Mucosa of gallbladder (tissue), 1 donor: ENCODE measurements around the gene ROBO1. TPM values are rescaled to one million over a fixed set of nuclear protein-coding genes. Genes with fewer than 3 reads are reported as not detected.

ENCODE experiments used
- DNase-seq: peaks from one replicate; pipeline ENCODE4 v3.0.0-alpha.2; 2020; ENCODE audit warnings: low spot score
- total RNA-seq: library from RNA; stranded (reverse); gene quantifications from one replicate; pipeline ENCODE4 v1.2.1, GENCODE V29; 2021
- donor health status: DM: no; HTN: no; CAD: no.

The ROBO1 gene
- total RNA-seq, 1 donor from 2014 or later = 9.6 TPM

DNA sequence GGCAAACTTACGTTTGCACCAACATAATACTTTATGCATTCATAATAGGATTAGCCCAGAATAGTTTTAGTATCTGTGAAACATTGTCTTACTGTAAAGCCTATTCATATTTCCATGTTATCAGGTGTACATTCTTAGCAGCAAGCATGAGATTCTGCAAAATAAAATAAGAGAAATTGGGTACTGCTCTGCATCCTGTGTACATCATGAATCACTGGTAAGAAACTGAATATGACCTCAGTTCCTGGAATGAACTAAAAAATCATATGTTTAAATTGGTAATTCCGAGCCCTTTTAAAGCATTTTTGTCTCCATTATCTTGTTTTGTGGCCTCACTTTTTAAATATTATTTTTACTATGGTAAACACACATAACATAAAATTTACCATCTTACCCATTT, 605.1 kb downstream of the ROBO1 start:
- DNase-seq = no peak

DNA sequence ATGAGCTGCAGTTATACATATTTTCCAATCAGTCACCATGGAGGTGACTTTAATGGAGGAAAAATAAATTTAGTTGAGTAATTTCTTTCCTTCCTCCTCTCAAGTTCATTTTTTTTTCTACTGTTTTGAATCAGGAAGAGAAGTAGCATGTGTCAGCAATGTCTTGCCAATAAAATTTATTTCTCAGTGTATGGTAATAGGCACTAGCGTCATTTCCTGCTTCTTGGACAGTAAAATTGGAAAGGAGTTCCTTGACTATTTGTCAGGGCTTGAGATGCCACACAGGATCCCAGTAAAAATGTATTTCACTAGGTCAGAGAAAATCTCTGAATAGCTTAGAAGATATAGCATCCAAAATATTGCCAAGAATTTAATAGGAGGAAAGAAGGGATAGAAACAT, 605.9 kb downstream of the ROBO1 start:
- DNase-seq = no peak

DNA sequence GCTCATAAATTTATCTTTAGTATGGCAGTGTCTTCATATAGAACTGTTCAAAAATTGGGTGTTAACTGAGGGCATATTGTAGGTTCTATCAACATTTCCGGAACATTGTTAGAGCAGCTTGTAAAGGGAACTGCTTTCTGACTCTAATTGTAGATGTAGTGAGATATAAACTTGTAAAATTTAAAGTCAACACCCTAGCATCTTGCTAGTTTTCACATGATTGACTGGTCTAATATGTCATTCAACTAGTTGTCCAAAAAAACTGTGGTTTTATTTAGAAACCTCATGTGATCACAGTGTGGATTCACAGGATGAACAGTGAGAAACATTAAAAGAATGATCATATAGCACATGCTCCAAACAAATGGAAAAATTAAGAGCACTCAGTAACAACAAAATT, 607.4 kb downstream of the ROBO1 start:
- DNase-seq = no peak

DNA sequence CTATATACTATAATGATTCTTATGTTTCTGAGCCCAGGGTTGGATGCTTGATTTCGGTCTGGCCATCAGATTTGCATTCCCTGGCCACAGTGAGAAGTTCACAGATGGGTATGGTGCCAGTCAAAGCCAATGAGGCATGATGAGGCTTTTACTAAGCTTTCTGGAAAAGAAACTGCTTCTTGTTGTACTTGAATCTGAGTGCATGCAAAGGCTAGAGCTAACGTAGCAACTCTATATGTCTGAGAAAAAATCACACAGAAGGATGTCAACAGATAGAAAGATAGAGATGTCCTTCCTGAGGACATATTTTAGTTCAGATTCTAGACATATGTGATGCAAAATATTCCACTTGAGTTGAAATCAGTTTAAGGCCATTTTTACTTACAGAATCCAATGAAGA, 608.1 kb downstream of the ROBO1 start:
- DNase-seq = no peak

DNA sequence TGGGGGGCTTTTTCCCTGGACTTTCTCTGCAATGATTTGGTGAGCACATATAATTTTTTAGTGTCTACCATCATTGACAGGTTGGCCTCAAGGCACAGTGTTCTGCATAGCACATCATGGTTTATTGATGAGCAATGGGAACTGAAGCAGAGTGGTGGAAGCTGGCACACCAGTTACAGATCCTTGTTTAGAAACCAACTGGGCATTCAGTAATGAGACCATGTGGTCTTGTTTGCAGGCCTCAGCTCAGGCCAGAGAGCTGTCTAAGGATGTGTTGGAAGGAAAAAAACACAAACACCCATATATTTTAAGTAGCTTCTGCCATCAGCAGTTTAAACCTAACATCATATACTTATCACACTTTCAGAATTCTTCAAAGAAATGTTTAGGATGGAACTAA, 610.6 kb downstream of the ROBO1 start:
- DNase-seq = no peak

DNA sequence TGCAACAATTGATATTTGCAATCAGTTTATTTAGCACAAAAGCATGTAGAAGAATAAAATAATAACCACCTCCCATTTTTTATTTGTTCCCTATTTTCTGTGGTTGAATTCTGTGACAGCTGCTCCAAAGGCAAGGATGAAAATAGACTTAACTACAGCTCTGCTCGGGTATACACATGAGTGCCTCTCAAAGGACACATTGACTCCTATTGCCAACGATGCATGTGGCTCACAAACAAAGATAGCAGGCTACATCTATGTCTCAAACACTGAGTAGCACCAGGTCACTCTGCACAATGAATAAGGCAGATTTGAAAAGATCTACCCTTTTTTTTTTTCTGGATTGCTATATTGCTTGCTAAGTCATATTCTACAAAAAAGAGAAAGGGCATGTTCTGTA, 612.9 kb downstream of the ROBO1 start:
- no peak for DNase-seq

DNA sequence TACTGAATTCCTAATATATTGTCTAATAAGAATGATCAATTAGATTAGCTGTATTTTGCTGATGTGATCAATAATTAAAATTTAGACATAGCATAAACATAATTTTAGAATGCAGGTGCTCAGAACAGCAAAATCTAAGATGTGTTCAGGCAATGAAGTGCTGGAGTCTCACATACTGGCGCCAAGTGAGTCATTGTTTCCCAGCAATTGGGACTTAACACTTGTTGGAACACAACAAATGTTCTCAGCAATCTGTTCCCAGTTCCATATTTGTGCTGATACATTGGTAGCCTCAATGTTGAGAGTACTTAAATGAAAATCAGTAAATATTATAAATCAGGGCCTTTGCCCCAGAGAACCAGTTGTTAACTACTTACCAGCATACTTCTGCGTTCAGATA, 619.0 kb downstream of the ROBO1 start:
- no peak for DNase-seq

DNA sequence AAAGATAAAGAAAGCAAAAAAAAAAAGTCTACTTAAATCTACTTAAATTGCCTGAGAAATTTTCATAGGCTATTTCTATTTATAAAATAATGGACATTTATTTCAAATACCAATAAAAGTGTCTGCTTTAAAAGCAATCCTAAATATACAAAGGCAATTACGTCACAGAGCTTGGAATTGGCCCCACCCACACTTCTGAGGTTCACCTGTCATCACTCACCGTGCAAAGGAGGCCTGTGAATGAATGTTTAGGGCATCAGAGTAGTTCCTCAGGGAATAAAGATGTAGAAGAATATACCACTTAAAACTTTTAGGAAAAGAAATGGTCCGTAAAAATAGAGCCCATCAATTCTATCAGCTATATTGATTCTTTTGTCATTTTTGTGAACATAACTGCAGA, 621.8 kb downstream of the ROBO1 start:
- DNase-seq = no peak

DNA sequence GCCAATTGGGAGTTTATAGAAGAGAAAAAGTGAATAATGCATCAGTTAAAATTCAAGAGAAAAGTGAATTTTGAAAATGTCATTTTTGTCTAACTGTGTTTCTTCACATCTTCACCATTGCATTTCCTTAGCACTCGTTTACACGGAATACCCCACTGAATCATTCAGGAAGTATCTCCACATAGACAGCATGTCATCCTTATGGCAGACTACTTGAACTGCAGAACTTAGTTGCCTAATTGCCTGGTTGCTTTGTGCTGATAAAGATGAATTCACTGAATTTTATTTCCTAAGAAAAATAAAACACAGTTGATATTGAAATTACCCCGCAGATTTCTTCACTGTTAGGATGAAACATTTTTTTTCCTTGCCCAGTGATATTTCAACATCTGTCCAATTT, 627.1 kb downstream of the ROBO1 start:
- no peak for DNase-seq

DNA sequence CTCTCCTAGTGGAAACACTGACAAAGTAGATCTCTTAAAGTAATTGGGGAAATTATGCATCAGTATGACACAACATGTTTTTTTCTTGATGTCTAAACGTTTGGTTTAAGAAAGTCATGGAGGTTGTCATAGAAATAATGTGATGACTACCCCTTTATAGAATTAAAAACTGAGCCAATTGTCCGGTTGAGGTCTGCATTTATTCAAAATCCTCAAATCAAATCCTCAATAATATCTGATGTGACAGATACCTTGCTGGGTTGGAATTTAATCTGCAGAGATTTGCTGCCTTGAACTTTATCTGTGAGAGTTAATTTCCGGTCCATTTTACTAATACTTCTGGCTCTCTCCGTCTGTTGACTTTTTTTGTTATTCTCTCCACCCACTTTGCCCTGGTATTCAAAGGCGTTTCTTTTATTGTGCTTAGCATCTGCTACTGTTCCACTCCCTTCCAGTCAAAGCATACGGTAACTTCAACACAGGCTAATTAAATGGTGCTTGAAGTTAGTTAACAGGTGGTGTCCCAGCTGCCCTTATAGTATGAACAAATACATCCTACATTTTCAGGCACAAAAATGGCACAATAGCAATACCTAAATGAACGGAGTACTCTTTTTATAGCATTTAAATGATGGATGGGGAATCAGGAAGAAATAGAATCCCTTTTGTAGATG, 628.3 kb downstream of the ROBO1 start:
- no peak for DNase-seq

DNA sequence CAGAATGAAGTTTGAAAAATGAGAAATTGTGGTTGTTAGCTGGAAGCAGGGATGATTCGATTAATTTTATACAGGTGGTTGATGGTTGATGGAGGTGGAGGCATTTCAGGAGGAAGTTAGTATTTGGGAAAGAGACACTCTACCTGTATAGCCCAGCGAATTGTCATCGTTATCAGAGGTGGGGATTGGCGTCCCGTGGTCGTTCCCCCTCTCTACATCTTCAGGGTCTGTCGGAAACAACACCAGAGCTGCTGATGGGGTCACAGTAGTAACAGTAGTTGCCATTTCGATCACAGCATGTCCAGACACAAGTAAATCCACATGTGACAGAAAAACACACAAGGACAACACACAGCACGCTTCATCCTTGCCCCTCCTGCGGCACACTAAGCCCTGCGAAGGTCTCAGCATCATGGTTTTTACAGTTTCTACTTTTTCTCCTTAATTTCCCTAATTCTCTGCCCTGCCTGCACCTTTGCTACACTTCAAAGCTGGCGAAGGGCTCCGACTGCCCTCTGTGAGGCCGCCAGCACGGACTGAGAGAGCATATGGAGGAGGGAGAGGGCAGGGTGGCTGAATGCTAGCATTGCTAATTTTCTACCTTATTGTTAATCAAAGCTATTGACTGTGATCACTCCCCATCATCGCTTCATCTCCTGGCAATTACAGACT, 642.3 kb downstream of the ROBO1 start:
- DNase-seq = no peak

DNA sequence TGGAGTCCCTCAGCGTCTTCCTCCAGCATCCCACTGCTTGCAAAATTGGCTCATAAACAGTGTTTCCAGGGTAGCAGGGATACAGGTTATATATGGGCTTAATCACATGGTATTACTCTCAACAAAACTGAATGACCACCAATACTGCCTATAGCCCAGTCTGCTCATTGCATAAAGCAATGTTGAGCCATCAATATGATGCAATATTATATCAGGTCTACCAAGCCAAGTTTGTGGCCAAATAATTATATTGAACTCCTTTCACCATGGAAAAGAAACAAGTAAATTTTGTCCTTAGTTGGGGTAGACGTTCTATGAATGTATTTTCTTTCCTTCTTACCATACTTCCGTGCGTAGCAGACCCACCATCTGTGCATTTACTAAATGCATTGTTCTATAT, 652.3 kb downstream of the ROBO1 start:
- DNase-seq = no peak

DNA sequence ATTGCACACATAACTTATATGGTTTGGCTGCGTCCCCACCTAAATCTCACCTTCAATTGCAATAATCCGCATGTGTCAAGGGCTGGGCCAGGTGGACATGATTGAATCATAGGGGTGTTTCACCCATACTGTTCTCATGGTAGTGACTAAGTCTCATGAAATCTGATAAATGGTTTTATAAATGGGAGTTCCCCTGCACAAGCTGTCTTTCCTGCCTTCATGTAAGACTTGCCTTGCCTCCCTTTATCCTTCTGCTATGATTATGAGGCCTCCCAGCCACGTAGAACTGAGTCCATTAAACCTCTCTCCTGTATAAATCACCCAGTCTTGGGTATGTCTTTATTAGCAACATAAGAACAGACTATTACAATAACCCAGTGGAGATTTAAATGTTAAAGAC, 653.9 kb downstream of the ROBO1 start:
- no peak for DNase-seq

DNA sequence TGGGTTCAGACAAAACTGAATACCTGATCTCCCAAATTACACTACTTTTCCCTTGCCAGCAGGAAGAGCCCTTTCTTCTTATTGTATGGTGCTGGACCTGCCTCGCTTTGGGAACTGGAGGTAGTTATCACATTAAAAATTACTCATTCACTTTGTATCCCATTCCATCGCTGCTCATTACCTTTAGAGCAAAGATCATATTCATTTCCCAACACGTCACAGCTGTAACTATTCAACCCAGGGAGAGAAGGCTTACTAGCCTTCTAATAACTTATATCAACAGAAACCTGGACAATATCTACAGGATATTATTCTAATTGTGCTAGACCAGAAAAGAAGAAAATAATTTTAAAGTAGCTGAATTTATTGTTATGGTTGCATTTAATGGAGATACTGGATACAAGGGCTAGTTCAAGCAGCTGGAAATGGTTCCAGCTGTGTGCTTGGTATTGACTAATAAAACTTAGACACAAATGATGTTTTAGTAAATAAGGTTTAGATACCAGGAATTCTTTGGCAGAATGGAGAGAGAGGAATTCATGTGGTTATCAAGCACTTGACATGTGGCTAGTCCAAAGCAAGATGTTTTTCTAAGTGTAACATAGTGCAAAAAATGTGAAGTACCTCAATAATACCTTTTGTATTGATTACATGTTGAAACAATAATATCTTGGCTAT, 656.3 kb downstream of the ROBO1 start:
- DNase-seq = no peak

DNA sequence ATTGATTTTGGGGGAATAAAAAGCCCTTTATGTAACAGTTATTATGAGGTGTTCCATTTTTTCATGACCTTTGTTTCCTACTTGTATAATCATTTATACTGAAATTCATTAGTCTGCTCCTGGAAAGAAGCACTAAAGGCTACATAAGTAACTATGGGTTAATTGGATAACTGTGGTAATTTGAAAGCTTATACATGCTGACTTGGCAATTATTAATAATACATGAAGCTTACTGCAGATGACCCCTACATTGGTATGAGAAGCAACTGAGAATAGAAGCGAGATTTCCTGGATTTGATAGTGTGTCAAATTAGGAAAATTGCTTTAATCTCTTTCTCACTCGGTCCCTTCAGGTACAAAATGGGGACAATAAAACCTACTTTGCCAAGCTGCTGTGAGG, 658.0 kb downstream of the ROBO1 start:
- no peak for DNase-seq

DNA sequence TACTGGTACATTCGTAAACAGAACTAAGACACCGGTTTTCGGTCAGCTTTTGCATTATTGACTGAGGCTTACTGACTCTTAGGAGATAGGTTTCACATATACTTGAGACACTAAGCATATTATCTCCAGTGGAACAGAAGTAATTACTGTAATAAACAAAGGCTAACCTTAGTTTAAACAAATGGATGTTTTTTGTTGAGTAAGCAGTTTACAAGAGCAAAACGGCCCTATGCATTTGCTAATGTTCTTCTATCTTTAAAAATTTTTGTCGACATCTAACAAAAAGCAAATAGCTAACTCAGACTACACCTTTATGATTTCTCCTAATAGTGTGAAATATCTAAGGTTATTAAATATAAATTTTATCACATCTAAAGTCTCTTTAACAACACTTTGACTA, 664.5 kb downstream of the ROBO1 start:
- no peak for DNase-seq

DNA sequence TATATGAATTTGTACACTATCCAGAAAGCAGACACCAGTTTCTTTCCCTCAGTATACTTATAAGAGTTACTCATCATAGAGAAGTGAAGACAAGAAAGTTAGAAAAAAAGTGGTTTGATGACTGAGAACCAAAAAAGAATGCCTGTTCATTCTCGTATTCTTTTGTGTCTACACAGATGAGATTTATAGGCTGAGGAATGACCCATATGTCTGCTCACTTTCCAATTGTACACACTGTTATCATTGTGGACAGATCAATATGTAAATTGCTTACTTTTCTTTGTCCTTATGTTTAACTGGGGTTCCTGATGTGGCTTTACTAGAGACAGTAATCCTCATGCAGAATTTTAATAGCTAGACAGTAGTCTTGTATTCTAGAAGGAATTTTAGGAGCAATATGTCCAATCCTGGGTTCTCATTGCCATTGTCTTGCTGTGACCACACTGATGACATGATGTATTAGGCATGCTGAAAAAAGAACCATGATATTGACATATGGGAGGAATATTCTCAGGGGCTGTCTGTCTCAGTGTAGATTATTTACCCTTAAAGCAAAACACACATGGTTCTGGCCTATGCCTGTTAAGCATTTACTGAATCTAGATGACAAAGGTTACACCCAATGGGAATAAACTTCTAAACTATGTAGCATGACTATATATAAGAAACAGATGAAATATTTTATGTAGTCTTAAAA, 669.7 kb downstream of the ROBO1 start:
- no peak for DNase-seq

DNA sequence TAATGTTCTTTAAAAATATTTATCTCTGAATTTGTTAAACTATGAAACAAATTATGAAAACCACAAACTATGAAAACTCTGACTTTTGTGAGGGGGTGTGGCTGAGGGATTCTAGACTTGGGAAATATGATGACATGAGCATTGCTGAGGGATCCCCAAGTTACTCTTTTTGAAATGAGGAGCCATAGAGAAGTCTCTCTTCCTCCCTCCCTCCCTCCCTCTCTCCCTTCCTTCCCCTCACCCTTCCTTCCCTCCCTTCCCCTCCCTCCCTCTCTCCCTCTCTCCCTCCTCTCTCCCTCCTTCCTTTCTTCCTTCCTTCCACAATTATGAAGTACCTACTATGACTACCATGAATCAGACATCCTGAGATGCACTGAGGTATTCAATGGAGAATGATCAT, 673.1 kb downstream of the ROBO1 start:
- no peak for DNase-seq

DNA sequence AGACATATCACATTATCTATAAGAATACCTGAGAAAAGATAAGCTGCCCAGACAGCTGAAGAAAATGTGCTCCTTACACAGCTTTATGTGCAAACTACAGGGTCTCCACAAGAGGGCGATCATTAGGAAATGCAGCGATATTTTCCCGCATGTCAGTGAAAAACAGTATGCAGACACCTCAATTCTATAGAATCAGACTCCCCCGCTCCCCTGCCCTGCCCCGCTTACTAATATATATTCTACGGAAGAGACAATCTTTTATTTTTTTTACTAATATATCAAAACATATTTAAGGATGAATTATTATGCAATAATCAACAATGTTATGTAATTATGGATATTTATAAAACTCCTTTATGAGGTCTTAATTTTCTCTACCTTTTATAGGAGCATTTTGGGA, 681.3 kb downstream of the ROBO1 start:
- peak; percentile 50 for DNase-seq

DNA sequence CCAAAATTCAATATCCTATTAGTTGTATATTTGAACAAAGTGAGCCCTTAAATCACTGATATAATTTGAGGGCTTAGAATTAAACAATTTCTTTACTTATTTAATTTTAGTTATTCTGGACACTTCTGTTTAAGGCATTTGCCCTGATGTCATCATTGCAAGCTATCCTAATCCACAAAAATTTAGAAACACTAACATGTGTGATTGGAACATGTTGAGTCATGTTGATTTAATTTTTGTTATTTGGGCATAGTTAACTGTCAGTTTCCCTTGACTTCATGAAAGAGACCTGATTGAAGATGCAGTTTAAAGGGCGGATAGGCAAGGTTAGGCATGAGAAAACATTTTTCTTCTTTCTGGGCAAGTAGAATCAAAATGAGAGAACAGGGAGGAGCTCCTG, 682.6 kb downstream of the ROBO1 start:
- no peak for DNase-seq

DNA sequence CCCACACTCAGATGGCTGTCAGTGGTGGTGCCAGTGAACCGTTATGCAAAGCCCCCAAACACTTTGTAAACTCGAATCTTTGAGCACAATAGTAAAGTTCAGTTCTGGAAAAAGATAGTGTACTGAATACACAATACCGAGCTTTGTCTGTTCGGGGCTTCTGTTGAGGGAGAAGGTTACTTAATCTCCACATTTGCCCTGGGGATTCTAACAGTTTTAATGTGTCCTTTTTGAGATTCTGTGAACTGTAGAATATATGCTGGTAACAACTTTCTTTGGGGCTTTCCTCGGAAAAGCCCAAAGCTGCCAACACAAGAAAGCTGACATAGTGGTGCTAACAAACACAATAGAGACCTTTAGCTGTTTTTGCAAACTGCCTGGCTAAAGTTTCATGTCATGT, 686.5 kb downstream of the ROBO1 start:
- DNase-seq = no peak

DNA sequence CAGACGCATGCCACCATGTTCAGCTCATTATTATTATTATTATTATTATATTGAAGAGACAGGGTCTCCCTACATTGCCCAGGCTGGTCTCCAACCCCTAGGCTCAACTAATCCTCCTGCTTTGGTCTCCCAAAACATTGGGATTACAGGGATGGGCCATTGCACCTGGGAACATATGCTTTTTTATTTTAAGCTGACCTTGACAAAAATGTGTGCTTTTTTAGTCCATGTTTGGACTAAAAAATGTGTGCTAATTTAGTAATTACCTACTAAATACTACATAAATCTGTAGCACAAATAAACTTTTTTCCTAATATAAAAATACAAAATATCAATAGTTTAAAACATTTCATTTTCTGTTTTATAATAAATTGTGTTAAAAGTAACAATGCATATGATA, 693.2 kb downstream of the ROBO1 start:
- no peak for DNase-seq

DNA sequence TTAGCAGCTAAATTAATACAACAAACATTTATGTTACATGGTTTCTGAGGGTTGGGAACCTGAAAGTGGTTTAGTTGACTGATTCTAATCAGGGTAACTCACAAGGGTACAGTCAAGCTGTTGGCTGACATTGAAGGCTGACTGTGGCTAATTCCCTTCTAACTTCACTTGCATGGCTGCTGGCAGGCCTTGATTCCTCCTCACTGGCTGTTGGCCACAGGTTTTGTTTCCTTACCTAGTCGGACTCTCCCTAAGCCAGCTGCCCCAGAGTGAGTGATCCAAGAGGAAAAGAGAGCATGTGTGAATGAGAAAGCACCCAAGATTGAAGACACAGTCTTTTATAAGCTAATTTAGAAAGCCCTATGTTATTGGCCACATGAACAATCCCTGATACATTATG, 700.1 kb downstream of the ROBO1 start:
- DNase-seq = no peak
